ENCODE measurements around the gene MAPKAP1.

- TF ChIP-seq CTCF (IDR thresholded peaks at IDR 0.05; ENCODE audit: borderline replicate concordance, extremely low read depth, low read length, poor library complexity, severe bottlenecking) (no peak), EZH2 (IDR thresholded peaks at IDR 0.05; ENCODE audit: borderline replicate concordance, low read depth, low read length, severe bottlenecking) (no peak)
Measured at GRCh38 chr9:125513303-125513667, 193.7 kb downstream of the MAPKAP1 start.

Measured in DND-41 (cell line).